ENCODE results near the gene ADK. TPM values are rescaled to one million over a fixed set of nuclear protein-coding genes. Genes with fewer than 3 reads are reported as not detected.

ADK gene
- total and polyA plus RNA-seq, 4 donors = 12.6 to 21.1 (median 16.1) TPM

- 97 to 99% methylated on average over 7 of the region's 7 CpGs for WGBS, 2 donors
- no peaks in the 10 kb centered on the region for H3K36me3 ChIP-seq (ENCODE audit: control insufficient read depth in 1 of 2, insufficient read depth in 2 of 2, low read length in 1 of 2)
- no peak overlapping the region for H3K4me3 ChIP-seq (ENCODE audit: low read length in 2 of 2)
- no peak overlapping the region for H3K27ac ChIP-seq (ENCODE audit: low read depth in 1 of 2, low read length in 2 of 2)
- ATAC-seq (ENCODE audit: low FRiP score) (no peak), DNase-seq (no peak)
- no peaks in the 10 kb centered on the region for H3K27me3 ChIP-seq (ENCODE audit: control insufficient read depth in 1 of 2, insufficient read depth in 2 of 2, low read length in 1 of 2)
- intact Hi-C loops (cut with DNase I) = no loop called here
- H3K4me1 ChIP-seq (ENCODE audit: control insufficient read depth in 1 of 2, insufficient read depth in 2 of 2, low read length in 2 of 2) = no peaks in the 10 kb centered on the region
- H3K9me3 ChIP-seq (ENCODE audit: control insufficient read depth, low read length) = no peaks in the 10 kb centered on the region
Measured at GRCh38 chr10:74652664-74653063, 501.6 kb downstream of the ADK start.

GRCh38 chr10:74658511-74658910 is 507.5 kb downstream of the ADK start:
- Histone ChIP-seq H3K4me3 (ENCODE audit: low read length in 2 of 2) (no peak overlapping the region), H3K36me3 (ENCODE audit: control insufficient read depth in 1 of 2, insufficient read depth in 2 of 2, low read length in 1 of 2) (no peaks in the 10 kb centered on the region), H3K27me3 (ENCODE audit: control insufficient read depth in 1 of 2, insufficient read depth in 2 of 2, low read length in 1 of 2) (no peaks in the 10 kb centered on the region), H3K9me3 (ENCODE audit: control insufficient read depth, low read length) (no peaks in the 10 kb centered on the region), H3K27ac (ENCODE audit: low read depth in 1 of 2, low read length in 2 of 2) (no peak overlapping the region), H3K4me1 (ENCODE audit: control insufficient read depth in 1 of 2, insufficient read depth in 2 of 2, low read length in 2 of 2) (no peaks in the 10 kb centered on the region)
- WGBS, 2 donors = 78 to 84% methylated on average over 5 of the region's 5 CpGs
- intact Hi-C loops (cut with DNase I) = no loop called here
- DNase-seq = no peak
- ATAC-seq (ENCODE audit: low FRiP score) = no peak

- intact Hi-C loops (cut with DNase I) = no loop called here
- H3K27me3 ChIP-seq (ENCODE audit: control insufficient read depth in 1 of 2, insufficient read depth in 2 of 2, low read length in 1 of 2) = no peaks in the 10 kb centered on the region
- ATAC-seq (ENCODE audit: low FRiP score) (no peak), DNase-seq (no peak)
- no peak overlapping the region for H3K27ac ChIP-seq (ENCODE audit: low read depth in 1 of 2, low read length in 2 of 2)
- no peak overlapping the region for H3K4me3 ChIP-seq (ENCODE audit: low read length in 2 of 2)
- H3K36me3 ChIP-seq (ENCODE audit: control insufficient read depth in 1 of 2, insufficient read depth in 2 of 2, low read length in 1 of 2) = no peaks in the 10 kb centered on the region
- WGBS, 2 donors = 96 to 97% methylated on average over 3 of the region's 3 CpGs
- H3K9me3 ChIP-seq (ENCODE audit: control insufficient read depth, low read length) = no peaks in the 10 kb centered on the region
- no peaks in the 10 kb centered on the region for H3K4me1 ChIP-seq (ENCODE audit: control insufficient read depth in 1 of 2, insufficient read depth in 2 of 2, low read length in 2 of 2)
Measured at GRCh38 chr10:74662635-74663034, 511.6 kb downstream of the ADK start.

- Histone ChIP-seq H3K4me1 (ENCODE audit: control insufficient read depth in 1 of 2, insufficient read depth in 2 of 2, low read length in 2 of 2) (peaks cover 0 to 4% of the 10 kb centered on the region in 2 donors), H3K9me3 (ENCODE audit: control insufficient read depth, low read length) (no peaks in the 10 kb centered on the region), H3K27me3 (ENCODE audit: control insufficient read depth in 1 of 2, insufficient read depth in 2 of 2, low read length in 1 of 2) (no peaks in the 10 kb centered on the region), H3K36me3 (ENCODE audit: control insufficient read depth in 1 of 2, insufficient read depth in 2 of 2, low read length in 1 of 2) (no peaks in the 10 kb centered on the region), H3K4me3 (ENCODE audit: low read length in 2 of 2) (no peak overlapping the region), H3K27ac (ENCODE audit: low read depth in 1 of 2, low read length in 2 of 2) (no peak overlapping the region)
- 25 to 32% methylated on average over 3 of the region's 3 CpGs for WGBS, 2 donors
- DNase-seq = no peak
- intact Hi-C loops (cut with DNase I) = no loop called here
- ATAC-seq (ENCODE audit: low FRiP score) = no peak
Measured at GRCh38 chr10:74669210-74669609, 518.2 kb downstream of the ADK start.

GRCh38 chr10:74671716-74672115 is 520.7 kb downstream of the ADK start:
- no peaks in the 10 kb centered on the region for H3K27me3 ChIP-seq (ENCODE audit: control insufficient read depth in 1 of 2, insufficient read depth in 2 of 2, low read length in 1 of 2)
- intact Hi-C loops (cut with DNase I) = no loop called here
- WGBS, 2 donors = 84 to 97% methylated on average over 3 of the region's 3 CpGs
- ATAC-seq (ENCODE audit: low FRiP score) = no peak
- no peaks in the 10 kb centered on the region for H3K36me3 ChIP-seq (ENCODE audit: control insufficient read depth in 1 of 2, insufficient read depth in 2 of 2, low read length in 1 of 2)
- peaks cover 0 to 4% of the 10 kb centered on the region in 2 donors for H3K4me1 ChIP-seq (ENCODE audit: control insufficient read depth in 1 of 2, insufficient read depth in 2 of 2, low read length in 2 of 2)
- no peak for DNase-seq
- H3K27ac ChIP-seq (ENCODE audit: low read depth in 1 of 2, low read length in 2 of 2) = no peak overlapping the region
- H3K4me3 ChIP-seq (ENCODE audit: low read length in 2 of 2) = no peak overlapping the region
- H3K9me3 ChIP-seq (ENCODE audit: control insufficient read depth, low read length) = no peaks in the 10 kb centered on the region

GRCh38 chr10:74672430-74673165 is 521.6 kb downstream of the ADK start:
- Histone ChIP-seq H3K4me1 (ENCODE audit: control insufficient read depth in 1 of 2, insufficient read depth in 2 of 2, low read length in 2 of 2) (peaks cover 0 to 4% of the 10 kb centered on the region in 2 donors), H3K4me3 (ENCODE audit: low read length in 2 of 2) (no peak overlapping the region), H3K36me3 (ENCODE audit: control insufficient read depth in 1 of 2, insufficient read depth in 2 of 2, low read length in 1 of 2) (no peaks in the 10 kb centered on the region), H3K9me3 (ENCODE audit: control insufficient read depth, low read length) (no peaks in the 10 kb centered on the region), H3K27me3 (ENCODE audit: control insufficient read depth in 1 of 2, insufficient read depth in 2 of 2, low read length in 1 of 2) (no peaks in the 10 kb centered on the region), H3K27ac (ENCODE audit: low read depth in 1 of 2, low read length in 2 of 2) (no peak overlapping the region)
- DNase-seq = no peak
- no peak for ATAC-seq (ENCODE audit: low FRiP score)
- intact Hi-C loops (cut with DNase I) = no loop called here

GRCh38 chr10:74674927-74675326 is 523.9 kb downstream of the ADK start:
- 99 to 100% methylated on average over 1 of the region's 1 CpG for WGBS, 2 donors
- intact Hi-C loops (cut with DNase I) = no loop called here
- no peaks in the 10 kb centered on the region for H3K27me3 ChIP-seq (ENCODE audit: control insufficient read depth in 1 of 2, insufficient read depth in 2 of 2, low read length in 1 of 2)
- no peak overlapping the region for H3K4me3 ChIP-seq (ENCODE audit: low read length in 2 of 2)
- DNase-seq = no peak
- ATAC-seq (ENCODE audit: low FRiP score) = no peak
- no peaks in the 10 kb centered on the region for H3K9me3 ChIP-seq (ENCODE audit: control insufficient read depth, low read length)
- H3K27ac ChIP-seq (ENCODE audit: low read depth in 1 of 2, low read length in 2 of 2) = no peak overlapping the region
- peaks cover 0 to under 1% of the 10 kb centered on the region in 2 donors for H3K4me1 ChIP-seq (ENCODE audit: control insufficient read depth in 1 of 2, insufficient read depth in 2 of 2, low read length in 2 of 2)
- H3K36me3 ChIP-seq (ENCODE audit: control insufficient read depth in 1 of 2, insufficient read depth in 2 of 2, low read length in 1 of 2) = no peaks in the 10 kb centered on the region

GRCh38 chr10:74675484-74675883 is 524.5 kb downstream of the ADK start:
- Histone ChIP-seq H3K4me1 (ENCODE audit: control insufficient read depth in 1 of 2, insufficient read depth in 2 of 2, low read length in 2 of 2) (no peaks in the 10 kb centered on the region), H3K27me3 (ENCODE audit: control insufficient read depth in 1 of 2, insufficient read depth in 2 of 2, low read length in 1 of 2) (no peaks in the 10 kb centered on the region), H3K4me3 (ENCODE audit: low read length in 2 of 2) (no peak overlapping the region), H3K9me3 (ENCODE audit: control insufficient read depth, low read length) (no peaks in the 10 kb centered on the region), H3K27ac (ENCODE audit: low read depth in 1 of 2, low read length in 2 of 2) (no peak overlapping the region), H3K36me3 (ENCODE audit: control insufficient read depth in 1 of 2, insufficient read depth in 2 of 2, low read length in 1 of 2) (no peaks in the 10 kb centered on the region)
- intact Hi-C loops (cut with DNase I) = no loop called here
- DNase-seq (no peak), ATAC-seq (ENCODE audit: low FRiP score) (no peak)

GRCh38 chr10:74677951-74678350 is 526.9 kb downstream of the ADK start:
- Histone ChIP-seq H3K4me3 (ENCODE audit: low read length in 2 of 2) (no peak overlapping the region), H3K27ac (ENCODE audit: low read depth in 1 of 2, low read length in 2 of 2) (no peak overlapping the region), H3K36me3 (ENCODE audit: control insufficient read depth in 1 of 2, insufficient read depth in 2 of 2, low read length in 1 of 2) (no peaks in the 10 kb centered on the region), H3K4me1 (ENCODE audit: control insufficient read depth in 1 of 2, insufficient read depth in 2 of 2, low read length in 2 of 2) (no peaks in the 10 kb centered on the region), H3K27me3 (ENCODE audit: control insufficient read depth in 1 of 2, insufficient read depth in 2 of 2, low read length in 1 of 2) (no peaks in the 10 kb centered on the region), H3K9me3 (ENCODE audit: control insufficient read depth, low read length) (no peaks in the 10 kb centered on the region)
- 100% methylated on average over 1 of the region's 1 CpG for WGBS, 2 donors
- intact Hi-C loops (cut with DNase I) = no loop called here
- ATAC-seq (ENCODE audit: low FRiP score) = no peak
- no peak for DNase-seq

Data from aorta (tissue), 5 donors.